GOT3 (cell line): Measurements from ENCODE around the gene PTPRK.
"Not testable (repeated sequence)": the region's sequence is repeated elsewhere in the genome, so short reads cannot be mapped to it uniquely, and the experiment has no call there.

Experiments used
- DNase-seq: peaks from one replicate; lab custom pipeline; 2025; ENCODE audit warnings: mixed read lengths; lab: John Stamatoyannopoulos, UW

Gene PTPRK

DNA sequence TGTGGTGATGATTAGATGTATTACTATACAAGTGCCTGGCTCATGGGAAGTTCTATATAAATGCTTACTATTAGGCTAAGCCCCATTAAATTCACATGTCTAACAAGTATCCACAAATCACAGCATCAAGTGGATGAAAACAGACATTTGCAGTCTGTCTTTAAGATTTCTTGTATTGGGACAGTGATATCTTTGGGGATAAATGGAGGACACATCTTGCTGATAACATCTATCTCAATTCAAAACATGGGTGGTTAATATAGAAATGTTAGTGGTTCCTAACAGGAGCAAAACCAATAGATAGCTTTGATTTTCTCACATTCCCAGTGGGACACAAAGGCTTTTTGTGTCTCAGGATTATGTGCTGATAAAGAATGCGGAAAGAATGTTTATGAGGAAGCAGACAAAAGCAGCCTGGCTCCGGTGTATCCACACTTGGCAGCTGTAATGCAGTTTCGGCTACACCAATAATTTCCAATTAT lies 29.3 kb downstream of the PTPRK start:
- DNase-seq = no peak

DNA sequence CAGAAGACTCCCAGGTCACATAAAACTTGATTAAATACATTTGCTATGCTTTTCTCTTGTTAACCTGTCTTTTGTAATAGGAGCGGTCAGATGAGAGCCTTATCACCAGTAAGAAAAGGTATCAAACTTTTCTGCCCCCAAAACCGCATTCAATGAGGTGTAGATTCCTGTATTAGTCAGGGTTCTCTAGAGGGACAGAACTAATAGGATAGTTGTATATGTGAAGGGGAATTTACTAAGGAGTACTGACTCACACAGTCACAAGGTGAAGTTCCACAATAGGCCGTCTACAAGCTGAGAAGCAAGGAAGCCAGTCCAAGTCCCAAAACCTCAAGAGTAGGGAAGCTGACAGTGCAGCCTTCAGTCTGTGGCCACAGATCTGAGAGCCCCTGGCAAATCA lies 32.7 kb downstream of the PTPRK start:
- no peak for DNase-seq

DNA sequence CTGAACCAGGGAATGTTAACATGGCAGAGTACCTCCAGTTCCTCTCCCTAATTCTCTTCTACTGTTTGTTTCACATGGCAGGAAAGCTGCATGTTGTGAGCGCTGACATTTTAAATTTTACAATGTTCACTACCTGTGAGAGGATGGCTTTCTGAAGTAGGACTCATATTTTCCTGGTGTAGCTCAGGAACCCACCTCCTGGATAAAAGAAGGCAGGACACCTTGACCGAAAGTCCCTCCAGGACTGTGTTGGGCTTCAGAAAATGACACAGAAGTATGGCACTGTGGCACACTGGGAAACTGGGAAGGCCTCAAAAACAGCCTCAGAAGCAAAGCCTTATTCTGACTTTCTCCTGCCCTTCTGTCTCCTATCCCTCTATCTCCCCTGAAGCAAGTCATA lies 33.3 kb downstream of the PTPRK start:
- no peak for DNase-seq

DNA sequence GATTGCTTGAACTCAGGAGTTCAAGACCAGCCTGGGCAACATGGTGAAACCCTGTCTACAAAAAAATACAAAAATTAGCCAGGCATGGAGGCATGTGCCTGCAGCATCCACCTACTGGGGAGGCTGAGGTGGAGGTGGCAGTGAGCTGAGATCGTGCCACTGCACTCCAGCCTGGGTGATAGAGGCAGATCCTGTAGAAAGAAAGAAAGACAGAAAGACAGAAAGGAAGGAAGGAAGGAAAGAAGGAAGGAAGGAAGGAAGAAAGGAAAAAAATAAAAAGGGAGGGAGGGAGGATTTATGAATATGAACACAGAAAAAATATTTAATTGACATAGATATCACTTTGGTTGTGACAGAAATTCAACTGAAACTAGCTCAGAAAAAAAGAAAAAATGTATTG lies 33.8 kb downstream of the PTPRK start:
- not testable (repeated sequence) for DNase-seq

DNA sequence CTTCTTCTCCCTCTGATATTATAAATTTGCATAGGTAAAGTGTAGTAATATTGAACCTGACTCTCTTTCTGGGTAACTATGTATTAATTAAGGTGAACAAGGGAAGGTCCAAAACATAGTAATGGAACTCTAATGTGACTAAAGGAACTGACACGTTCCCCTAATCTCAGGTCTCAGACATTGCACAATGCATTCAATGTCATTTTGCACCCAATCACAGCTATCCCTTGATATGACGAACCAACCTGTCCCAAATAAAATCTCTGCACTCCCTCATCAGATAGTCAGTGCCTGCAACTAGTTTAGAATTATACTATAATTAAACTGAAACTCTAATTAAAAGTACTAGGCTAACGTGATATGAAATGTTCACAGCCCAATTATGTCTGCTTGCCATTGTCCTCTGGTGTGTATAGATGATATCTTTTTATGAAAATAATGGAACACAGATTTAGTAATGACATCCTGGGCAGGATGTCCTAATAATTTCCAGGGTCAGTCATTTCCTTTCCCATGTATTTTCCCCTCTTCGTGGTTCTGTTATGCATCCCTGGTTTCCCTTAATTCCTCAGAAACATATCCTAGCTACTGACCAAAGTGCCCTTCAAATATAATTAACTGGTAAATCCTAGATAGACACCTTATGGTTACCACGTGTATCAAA lies 36.8 kb downstream of the PTPRK start:
- no peak for DNase-seq

DNA sequence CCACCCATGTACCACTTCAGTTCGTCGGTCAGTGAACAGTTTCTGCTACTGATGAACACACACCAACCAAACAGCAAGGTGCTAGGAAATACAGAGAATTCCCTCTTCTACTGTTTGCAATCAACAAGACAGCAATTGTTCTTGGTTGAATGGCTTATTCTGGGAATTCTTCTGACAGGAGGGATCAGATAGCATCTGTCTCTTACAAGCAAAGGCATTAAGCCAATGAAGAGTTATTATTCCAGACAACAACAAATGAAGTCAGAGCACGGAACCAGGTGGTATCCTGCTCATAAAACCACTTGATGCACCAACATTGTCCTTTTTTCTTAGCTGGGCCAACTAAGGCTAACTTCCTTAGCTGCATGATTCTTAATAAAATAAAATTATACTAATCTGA lies 37.8 kb downstream of the PTPRK start:
- no peak for DNase-seq

DNA sequence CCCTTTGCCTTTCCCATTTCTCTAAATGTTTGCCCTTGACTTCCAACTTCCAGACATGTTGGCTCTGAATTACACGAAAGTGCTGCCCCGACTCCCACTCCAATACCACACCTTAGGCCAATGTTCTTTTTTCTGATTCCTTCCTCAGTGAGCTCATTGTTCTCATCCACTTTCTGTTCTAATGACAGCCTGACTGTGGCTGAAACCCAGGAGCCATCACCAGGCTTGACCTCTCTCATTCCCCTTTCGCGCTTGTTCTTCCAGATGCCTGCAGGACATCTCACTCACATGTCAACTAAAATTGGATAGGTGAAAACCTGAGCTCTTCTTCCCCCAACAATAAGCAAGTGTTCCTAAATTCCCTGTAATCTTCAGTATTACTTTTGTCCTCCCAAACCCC lies 40.4 kb downstream of the PTPRK start:
- DNase-seq = no peak

DNA sequence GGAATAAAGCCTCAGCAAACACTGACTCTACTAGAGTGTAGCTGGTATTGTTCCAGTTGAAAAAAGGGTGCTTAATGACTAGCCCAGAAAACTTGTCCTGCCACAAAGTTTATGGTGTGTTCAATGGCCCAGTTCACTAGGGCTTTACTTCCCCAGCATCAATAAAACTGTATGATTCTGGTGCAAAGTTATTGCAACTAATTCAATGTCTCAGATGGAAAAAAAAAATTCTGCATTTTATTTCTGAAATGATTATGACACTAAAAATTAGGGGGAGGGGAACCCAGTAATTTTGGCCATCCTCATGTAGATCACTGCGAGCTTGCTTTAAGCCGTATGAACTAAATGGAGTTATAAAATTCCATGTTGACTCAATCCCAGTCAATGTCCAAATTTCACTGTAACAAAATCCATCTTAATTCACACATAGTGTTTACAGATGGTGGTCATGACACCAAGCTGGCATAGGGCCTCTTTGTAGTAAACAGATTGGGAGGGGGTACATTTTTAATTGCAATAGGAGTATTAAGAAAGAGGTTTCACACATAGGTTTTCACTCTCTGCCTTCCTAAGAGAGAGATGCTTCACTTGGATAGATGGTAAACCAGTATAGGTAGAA lies 41.2 kb downstream of the PTPRK start:
- no peak for DNase-seq

DNA sequence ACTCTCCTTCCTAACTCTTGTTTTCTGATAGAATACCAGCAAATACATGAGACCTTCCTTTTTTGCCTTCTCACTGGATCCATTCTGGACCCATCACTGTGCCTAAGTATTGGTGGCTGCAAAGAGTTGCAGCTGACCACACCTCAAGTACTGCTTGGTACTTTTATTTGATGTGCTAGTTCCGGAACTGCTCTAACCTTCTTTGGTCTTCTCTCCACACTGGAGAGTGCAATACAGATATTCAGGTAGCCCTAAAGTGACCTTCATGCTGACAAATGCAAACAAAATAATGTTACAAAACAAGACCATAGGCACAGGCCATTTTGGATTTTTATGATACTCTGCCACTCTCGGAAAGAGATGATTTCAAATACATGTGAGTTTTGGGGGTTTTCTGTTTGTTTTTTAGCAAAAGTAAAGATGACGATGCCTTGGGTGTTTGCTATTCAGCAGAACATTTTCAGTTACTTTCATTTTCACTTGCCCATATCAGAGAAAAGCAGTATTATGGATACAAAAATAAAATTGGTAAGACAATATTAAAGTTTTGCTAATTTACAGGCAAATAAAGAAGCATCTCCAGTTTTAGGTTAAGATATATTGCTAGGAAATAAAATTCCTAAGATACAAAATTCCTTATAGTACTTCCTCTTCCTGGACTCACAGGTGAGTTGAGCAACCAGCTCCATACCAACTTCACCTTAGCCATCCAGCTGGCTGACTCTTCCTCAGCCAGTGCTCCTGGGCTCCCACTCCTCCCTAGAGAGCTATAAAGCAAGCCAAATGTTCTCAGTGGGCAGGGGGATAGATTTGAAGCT lies 42.0 kb downstream of the PTPRK start:
- no peak for DNase-seq

DNA sequence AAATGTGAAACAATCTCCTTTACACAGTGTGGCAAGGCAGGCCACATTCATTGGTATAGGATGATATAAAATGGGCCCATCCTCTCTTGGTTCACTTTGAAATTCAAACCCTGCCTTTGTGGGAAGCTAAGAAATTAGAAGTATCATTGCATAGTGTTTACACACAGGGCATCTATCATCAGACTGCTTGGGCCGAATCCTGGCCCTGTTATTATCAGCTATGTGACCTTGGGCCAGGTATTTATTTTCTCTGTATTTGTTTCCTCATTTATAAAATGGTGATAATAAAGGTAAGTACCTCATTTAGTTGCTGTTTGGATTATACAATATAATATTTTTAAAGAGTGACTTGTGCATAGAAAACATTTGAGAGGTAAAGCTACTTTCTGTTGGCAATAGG lies 45.5 kb downstream of the PTPRK start:
- DNase-seq = no peak

DNA sequence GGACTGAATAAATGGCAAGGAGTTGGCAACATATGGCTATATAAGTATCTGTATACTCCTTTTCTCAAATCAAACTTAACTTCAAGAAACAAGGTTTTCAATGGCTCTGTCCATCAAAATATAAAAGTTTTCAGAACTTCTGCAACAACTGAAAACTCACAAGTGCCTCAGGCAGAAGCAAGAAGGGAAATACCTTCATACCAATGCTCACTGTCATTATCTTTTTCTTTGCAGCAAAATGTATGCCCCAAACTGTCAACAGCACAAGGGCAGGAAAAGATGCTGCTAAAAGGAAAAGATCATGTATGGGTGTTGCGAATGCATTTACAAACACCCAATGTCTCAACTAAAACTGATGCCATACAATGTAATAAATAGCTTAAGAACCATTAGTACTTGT lies 45.9 kb downstream of the PTPRK start:
- DNase-seq = no peak

DNA sequence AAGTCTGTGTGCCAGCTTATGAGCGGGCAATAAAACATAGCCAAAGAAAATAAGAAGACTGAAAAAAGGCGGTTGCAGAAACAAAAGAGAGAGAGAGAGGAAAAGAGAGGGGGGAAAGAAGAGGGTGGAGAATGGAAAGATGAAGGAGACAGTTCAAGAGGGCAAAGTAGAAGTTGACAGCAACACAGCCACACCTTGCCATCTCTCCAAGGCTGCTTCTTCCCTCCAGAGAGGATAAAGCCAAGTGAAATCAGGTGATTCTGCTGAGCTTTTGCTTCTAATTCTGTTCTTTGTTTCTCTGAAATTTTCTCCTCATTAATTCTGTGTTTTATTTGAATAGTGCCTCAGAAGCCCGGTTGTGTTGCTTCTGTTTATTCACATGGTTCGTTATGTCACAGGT lies 48.5 kb downstream of the PTPRK start:
- DNase-seq = no peak

DNA sequence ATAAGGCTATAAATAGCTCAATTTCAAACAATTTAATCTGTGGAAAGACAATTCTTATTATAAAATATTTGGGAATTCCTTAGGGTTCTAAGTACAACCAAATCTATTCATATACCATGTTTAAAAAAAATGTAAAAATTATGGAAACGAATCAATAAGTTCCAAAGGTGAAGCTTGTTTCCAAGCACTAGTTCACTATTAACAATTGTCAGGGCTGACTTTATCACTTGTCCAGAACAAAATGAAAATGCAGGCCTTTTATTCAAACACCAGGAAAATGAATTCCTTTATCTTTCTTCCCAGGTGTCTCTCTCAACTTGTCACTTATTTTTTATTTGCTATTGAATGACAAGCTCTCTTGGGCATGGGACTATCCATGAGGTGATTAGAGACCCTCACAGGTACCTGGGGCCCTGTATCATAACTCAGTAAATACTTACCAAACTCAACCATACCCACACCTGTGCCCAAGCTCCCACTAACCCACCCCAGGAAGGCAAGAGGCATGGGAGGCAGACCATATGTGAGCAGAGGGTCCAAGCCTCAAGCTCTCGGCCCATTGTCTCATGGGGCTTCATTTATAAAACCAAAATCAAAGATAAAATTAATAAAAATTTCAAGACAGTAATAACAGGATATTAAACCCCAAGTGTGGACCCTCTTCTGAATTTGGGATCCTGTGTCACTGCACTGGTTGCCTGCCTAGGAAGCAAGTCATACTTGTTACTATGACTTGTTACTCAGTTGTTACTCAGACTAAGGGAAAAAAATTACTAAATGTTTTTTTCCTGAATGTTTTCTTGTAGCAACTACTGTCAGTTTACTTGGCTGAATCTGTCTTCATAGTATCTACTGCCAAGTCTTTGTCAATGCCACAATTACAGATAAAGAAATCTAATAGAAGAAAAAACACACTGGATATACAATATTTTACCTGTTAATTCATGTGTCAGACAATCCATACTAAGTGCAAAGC lies 54.7 kb downstream of the PTPRK start:
- no peak for DNase-seq

DNA sequence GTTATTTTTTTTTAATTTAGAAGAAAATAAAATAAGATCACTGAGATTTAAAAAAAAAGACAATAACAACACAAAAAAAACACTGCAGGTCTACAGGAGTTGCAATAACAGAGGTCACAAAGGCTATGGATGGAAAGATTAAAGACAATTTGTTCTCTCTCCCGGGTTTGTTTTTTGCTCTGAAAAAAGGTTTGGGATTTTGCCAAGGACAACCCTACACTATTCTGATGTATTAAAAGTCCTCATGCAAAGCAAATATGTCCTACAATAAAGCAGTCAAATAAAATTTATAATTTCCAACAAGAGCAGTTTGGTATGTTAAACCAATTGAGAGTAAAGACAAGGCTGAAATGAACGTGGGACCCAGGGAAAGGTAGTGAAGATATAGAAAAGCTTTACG lies 55.6 kb downstream of the PTPRK start:
- DNase-seq = no peak

DNA sequence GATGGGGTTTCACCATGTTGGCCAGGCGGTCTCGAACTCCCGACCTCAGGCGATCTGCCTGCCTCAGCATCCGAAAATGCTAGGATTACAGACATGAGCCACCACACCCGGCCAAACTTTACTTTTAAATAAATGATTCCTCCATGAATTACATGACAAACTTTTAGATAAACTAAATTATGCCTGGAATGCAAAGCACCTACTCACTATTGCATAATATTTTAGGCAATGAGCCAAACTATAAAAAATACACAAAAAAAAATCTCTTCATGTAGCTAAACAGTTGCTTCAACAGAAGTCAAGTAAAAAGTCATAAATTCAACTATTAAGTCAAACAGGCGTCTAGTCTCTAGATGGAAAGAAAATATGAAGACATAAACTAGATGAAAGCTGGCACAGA lies 56.5 kb downstream of the PTPRK start:
- no peak for DNase-seq

DNA sequence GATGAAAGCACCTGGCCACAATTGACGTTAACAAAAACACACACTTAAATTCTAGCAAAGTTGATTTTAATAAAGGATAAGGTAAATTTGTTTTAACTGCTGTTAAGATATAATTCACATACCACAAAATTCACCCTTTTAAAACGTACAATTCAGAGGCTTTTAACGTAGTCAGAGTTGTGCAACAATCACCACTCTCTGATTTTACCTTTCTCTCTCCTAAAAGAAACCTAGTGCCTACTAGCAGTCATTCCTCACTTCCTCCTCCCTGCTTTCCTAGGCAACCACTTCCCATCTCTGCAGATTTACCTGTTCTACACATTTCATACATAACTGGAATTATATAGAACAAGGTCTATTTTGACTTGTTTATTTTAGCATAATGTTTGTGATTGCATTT lies 58.9 kb downstream of the PTPRK start:
- DNase-seq = no peak

DNA sequence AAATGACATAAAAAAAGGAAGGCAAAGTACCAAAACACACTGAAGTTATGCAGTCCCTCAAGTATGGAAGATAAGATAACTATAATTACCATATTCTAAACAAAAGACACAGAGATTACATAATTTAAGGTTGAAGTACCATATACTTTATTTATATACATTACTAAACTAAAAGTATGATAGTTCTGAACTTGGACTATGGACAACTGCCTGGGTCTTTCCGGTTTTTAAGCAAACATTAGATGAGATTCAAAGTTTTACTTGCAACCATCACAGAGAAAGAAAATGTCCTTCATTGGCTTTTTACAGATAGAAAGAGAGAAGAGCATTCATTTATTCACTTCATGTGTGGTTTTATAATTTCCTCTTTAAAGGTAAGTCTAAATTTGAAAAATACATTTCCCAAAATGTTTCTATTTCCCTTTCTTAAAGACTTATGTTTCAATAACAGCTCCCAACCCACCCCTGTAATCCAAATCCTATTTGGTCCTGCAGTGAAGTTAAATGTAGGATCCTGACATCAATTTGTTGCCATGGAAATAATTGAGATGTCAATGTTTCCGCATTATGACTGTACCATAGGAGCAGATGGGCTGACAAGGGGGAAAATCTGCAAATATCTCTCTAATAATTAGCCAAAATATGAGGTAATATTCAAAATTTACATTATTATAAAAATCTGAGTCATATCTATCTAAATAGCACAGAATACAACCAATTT lies 63.7 kb downstream of the PTPRK start:
- no peak for DNase-seq

DNA sequence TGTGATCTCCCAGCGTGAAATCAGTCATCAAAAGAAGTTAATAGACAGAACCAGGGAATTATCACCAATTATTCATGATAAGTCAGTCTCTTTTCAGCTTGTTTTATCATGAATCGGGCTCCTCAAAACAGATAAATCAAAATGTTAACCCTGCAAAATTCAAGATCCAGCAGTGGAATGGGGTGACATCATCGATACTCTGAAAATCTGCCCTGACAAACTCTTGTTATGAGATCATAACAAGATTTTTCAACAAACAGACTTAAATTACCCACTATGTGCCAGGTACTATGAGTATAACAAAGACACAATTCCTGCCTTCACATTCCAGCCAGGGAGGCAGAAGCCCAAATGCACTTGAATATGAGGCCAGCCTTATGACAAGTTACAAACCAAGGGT lies 64.4 kb downstream of the PTPRK start:
- DNase-seq = no peak

DNA sequence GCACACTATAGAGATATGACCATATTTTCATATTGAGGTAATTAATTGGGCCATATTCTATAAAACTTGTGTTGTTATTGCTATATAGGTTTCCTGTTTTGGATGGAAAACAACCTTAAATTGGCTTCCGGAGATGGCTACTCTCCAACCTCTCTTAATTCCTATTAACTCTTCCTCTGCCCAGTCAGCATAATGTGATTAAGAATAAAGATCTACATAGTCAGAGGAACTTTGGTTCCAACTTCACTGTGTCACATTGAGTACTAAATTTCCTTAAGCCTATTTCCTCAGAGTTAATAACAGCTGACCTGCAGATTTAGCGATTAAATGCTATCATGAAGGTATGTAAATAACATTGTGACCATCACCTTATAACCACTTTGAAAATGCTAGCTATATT lies 67.7 kb downstream of the PTPRK start:
- DNase-seq = no peak

DNA sequence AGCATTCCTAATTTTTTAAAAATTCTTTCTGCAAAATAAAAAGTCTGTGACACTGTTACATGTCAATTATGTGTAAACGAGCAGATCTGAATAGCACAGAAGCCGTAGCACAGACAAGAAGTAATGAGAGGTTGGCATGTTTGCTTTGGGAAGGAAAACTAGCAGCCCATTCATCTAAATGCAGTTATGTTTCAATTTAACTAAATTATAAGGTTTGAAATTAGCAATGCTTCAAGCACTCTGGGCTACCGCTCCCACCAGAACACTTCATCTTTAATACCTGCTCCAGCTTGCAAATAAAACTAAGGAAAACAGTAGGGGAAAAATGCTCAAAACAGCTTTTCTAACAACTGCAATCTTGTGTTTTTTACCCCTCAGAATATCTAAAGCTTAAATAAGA lies 73.9 kb downstream of the PTPRK start:
- no peak for DNase-seq

DNA sequence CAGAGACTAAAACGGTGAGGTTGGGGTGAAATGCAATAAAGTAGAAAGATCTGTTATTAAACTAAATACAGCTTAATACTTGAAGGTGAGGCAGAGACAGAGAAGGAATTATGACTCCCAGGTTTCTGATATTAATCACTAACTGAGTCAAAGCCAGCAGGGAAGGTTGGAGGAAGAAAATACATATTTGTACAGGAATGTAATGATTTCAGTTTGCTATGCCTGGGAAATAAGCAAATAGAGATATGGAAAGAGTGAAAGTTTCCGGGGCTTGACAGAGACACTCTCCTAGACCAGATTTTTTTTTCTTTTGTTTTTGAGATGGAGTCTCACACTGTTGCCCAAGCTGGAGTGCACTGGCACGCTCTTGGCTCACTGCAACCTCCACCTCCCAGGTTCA lies 76.8 kb downstream of the PTPRK start:
- DNase-seq = no peak
